Activated naive CD4-positive, alpha-beta T cell treated with anti-CD3 and anti-CD28 coated beads, Interleukin-2, amount 50 U/mL, for 24 hours (primary cell): Measurements from ENCODE around the gene DCLRE1A.

Experiments
- H3K27ac Mint-ChIP-seq: one replicate; pipeline ENCODE4 v1.8.0; 2021; ENCODE audit warnings: mild to moderate bottlenecking, mixed read lengths
- H3K27me3 Mint-ChIP-seq: one replicate; pipeline ENCODE4 v1.8.0; 2021; ENCODE audit warnings: mixed read lengths
- H3K36me3 Mint-ChIP-seq: one replicate; pipeline ENCODE4 v1.8.0; 2021; ENCODE audit warnings: mixed read lengths
- H3K4me1 Mint-ChIP-seq: one replicate; pipeline ENCODE4 v1.8.0; 2021; ENCODE audit warnings: mixed read lengths
- H3K4me3 Mint-ChIP-seq: one replicate; pipeline ENCODE4 v1.8.0; 2021; ENCODE audit warnings: mild to moderate bottlenecking, mixed read lengths
- H3K9me3 Mint-ChIP-seq: one replicate; pipeline ENCODE4 v1.8.0; 2021; ENCODE audit warnings: mixed read lengths

DCLRE1A gene

GRCh38 chr10:113869789-113870188 lies 15.9 kb upstream of the DCLRE1A start:
- no peak overlapping the region for H3K27ac Mint-ChIP-seq
- peaks cover 24% of the 10 kb centered on the region for H3K36me3 Mint-ChIP-seq
- no peaks in the 10 kb centered on the region for H3K27me3 Mint-ChIP-seq
- peaks cover 6% of the 10 kb centered on the region for H3K9me3 Mint-ChIP-seq
- H3K4me3 Mint-ChIP-seq: no peak overlapping the region
- H3K4me1 Mint-ChIP-seq: peaks cover 24% of the 10 kb centered on the region

GRCh38 chr10:113867904-113868303 lies 14.0 kb upstream of the DCLRE1A start:
- H3K9me3 Mint-ChIP-seq: no peaks in the 10 kb centered on the region
- H3K4me1 Mint-ChIP-seq: peaks cover 12% of the 10 kb centered on the region
- H3K27ac Mint-ChIP-seq: peak overlapping the region; percentile 60
- no peaks in the 10 kb centered on the region for H3K27me3 Mint-ChIP-seq
- no peak overlapping the region for H3K4me3 Mint-ChIP-seq
- peaks cover 26% of the 10 kb centered on the region for H3K36me3 Mint-ChIP-seq

- no peaks in the 10 kb centered on the region for H3K27me3 Mint-ChIP-seq
- no peaks in the 10 kb centered on the region for H3K9me3 Mint-ChIP-seq
- H3K4me3 Mint-ChIP-seq: no peak overlapping the region
- no peak overlapping the region for H3K27ac Mint-ChIP-seq
- peaks cover 22% of the 10 kb centered on the region for H3K36me3 Mint-ChIP-seq
- peaks cover 12% of the 10 kb centered on the region for H3K4me1 Mint-ChIP-seq
Measured at GRCh38 chr10:113866551-113867394, 12.9 kb upstream of the DCLRE1A start.

GRCh38 chr10:113865901-113866300 lies 12.0 kb upstream of the DCLRE1A start:
- H3K9me3 Mint-ChIP-seq: no peaks in the 10 kb centered on the region
- no peaks in the 10 kb centered on the region for H3K27me3 Mint-ChIP-seq
- H3K4me1 Mint-ChIP-seq: peaks cover 12% of the 10 kb centered on the region
- H3K27ac Mint-ChIP-seq: no peak overlapping the region
- H3K4me3 Mint-ChIP-seq: no peak overlapping the region
- peaks cover 26% of the 10 kb centered on the region for H3K36me3 Mint-ChIP-seq

- H3K27ac Mint-ChIP-seq: no peak overlapping the region
- H3K27me3 Mint-ChIP-seq: no peaks in the 10 kb centered on the region
- H3K36me3 Mint-ChIP-seq: peaks cover 39% of the 10 kb centered on the region
- H3K9me3 Mint-ChIP-seq: no peaks in the 10 kb centered on the region
- no peak overlapping the region for H3K4me3 Mint-ChIP-seq
- peaks cover 30% of the 10 kb centered on the region for H3K4me1 Mint-ChIP-seq
Measured at GRCh38 chr10:113859261-113859660, 5.4 kb upstream of the DCLRE1A start.

- H3K4me1 Mint-ChIP-seq: peaks cover 33% of the 10 kb centered on the region
- H3K36me3 Mint-ChIP-seq: peaks cover 35% of the 10 kb centered on the region
- no peaks in the 10 kb centered on the region for H3K9me3 Mint-ChIP-seq
- no peak overlapping the region for H3K4me3 Mint-ChIP-seq
- H3K27ac Mint-ChIP-seq: no peak overlapping the region
- H3K27me3 Mint-ChIP-seq: no peaks in the 10 kb centered on the region
Measured at GRCh38 chr10:113858541-113858940, 4.7 kb upstream of the DCLRE1A start.

GRCh38 chr10:113857210-113857609 lies 3.3 kb upstream of the DCLRE1A start:
- H3K27ac Mint-ChIP-seq: no peak overlapping the region

GRCh38 chr10:113856563-113856962 lies 2.7 kb upstream of the DCLRE1A start:
- Mint-ChIP-seq H3K4me3 (peak overlapping the region; percentile 99), H3K4me1 (peaks cover 47% of the 10 kb centered on the region), H3K27ac (no peak overlapping the region), H3K9me3 (no peaks in the 10 kb centered on the region), H3K36me3 (peaks cover 28% of the 10 kb centered on the region), H3K27me3 (no peaks in the 10 kb centered on the region)

More at GRCh38 chr10:113857210-113857609, 3.3 kb upstream of the DCLRE1A start:
- Mint-ChIP-seq H3K36me3 (peaks cover 28% of the 10 kb centered on the region), H3K9me3 (no peaks in the 10 kb centered on the region), H3K4me1 (peaks cover 47% of the 10 kb centered on the region), H3K4me3 (no peak overlapping the region), H3K27me3 (no peaks in the 10 kb centered on the region)

GRCh38 chr10:113854761-113855588 lies 1.1 kb upstream of the DCLRE1A start:
- Mint-ChIP-seq H3K4me3 (peak overlapping the region; percentile 99), H3K4me1 (peaks cover 51% of the 10 kb centered on the region), H3K9me3 (no peaks in the 10 kb centered on the region), H3K36me3 (peaks cover 16% of the 10 kb centered on the region), H3K27me3 (no peaks in the 10 kb centered on the region), H3K27ac (peak overlapping the region; percentile 99)

- H3K36me3 Mint-ChIP-seq: peaks cover 8% of the 10 kb centered on the region
- no peaks in the 10 kb centered on the region for H3K9me3 Mint-ChIP-seq
- H3K4me1 Mint-ChIP-seq: peaks cover 62% of the 10 kb centered on the region
- H3K27ac Mint-ChIP-seq: peak overlapping the region; percentile 99
- H3K4me3 Mint-ChIP-seq: peak overlapping the region; percentile 99
- no peaks in the 10 kb centered on the region for H3K27me3 Mint-ChIP-seq
Measured at GRCh38 chr10:113853578-113854012, 287 bp downstream of the DCLRE1A start.

GRCh38 chr10:113849946-113850345 lies 3.9 kb downstream of the DCLRE1A start:
- peaks cover 39% of the 10 kb centered on the region for H3K4me1 Mint-ChIP-seq
- H3K4me3 Mint-ChIP-seq: no peak overlapping the region
- H3K36me3 Mint-ChIP-seq: peaks cover 13% of the 10 kb centered on the region
- no peaks in the 10 kb centered on the region for H3K27me3 Mint-ChIP-seq
- no peaks in the 10 kb centered on the region for H3K9me3 Mint-ChIP-seq
- no peak overlapping the region for H3K27ac Mint-ChIP-seq

GRCh38 chr10:113849140-113849803 lies 4.6 kb downstream of the DCLRE1A start:
- no peaks in the 10 kb centered on the region for H3K9me3 Mint-ChIP-seq
- no peaks in the 10 kb centered on the region for H3K27me3 Mint-ChIP-seq
- no peak overlapping the region for H3K4me3 Mint-ChIP-seq
- H3K4me1 Mint-ChIP-seq: peaks cover 39% of the 10 kb centered on the region
- no peak overlapping the region for H3K27ac Mint-ChIP-seq
- peaks cover 11% of the 10 kb centered on the region for H3K36me3 Mint-ChIP-seq

GRCh38 chr10:113846036-113846435 lies 7.8 kb downstream of the DCLRE1A start:
- Mint-ChIP-seq H3K27ac (peak overlapping the region; percentile 23), H3K4me3 (no peak overlapping the region), H3K36me3 (peaks cover 16% of the 10 kb centered on the region), H3K27me3 (no peaks in the 10 kb centered on the region), H3K9me3 (no peaks in the 10 kb centered on the region), H3K4me1 (peaks cover 30% of the 10 kb centered on the region)

- Mint-ChIP-seq H3K9me3 (no peaks in the 10 kb centered on the region), H3K36me3 (peaks cover 21% of the 10 kb centered on the region), H3K4me3 (no peak overlapping the region), H3K27me3 (no peaks in the 10 kb centered on the region), H3K27ac (no peak overlapping the region), H3K4me1 (peaks cover 19% of the 10 kb centered on the region)
Measured at GRCh38 chr10:113843972-113844485, 9.9 kb downstream of the DCLRE1A start.

- H3K4me3 Mint-ChIP-seq: peak overlapping the region; percentile 47
- no peaks in the 10 kb centered on the region for H3K27me3 Mint-ChIP-seq
- no peaks in the 10 kb centered on the region for H3K9me3 Mint-ChIP-seq
- peak overlapping the region; percentile 72 for H3K27ac Mint-ChIP-seq
- peaks cover 16% of the 10 kb centered on the region for H3K36me3 Mint-ChIP-seq
- peaks cover 8% of the 10 kb centered on the region for H3K4me1 Mint-ChIP-seq
Measured at GRCh38 chr10:113842171-113842570, 11.7 kb downstream of the DCLRE1A start.
